Suppressor macrophage treated with lipopolysaccharide for 4 hours (primary cell): Measurements from ENCODE around the gene FBXO3.
A peak's percentile ranks its signal among the peaks of the same experiment; 100 is the strongest.

Experiments used
- DNase-seq: peaks from one replicate; pipeline ENCODE4 v3.0.0-alpha.2; 2020

Gene FBXO3

DNA sequence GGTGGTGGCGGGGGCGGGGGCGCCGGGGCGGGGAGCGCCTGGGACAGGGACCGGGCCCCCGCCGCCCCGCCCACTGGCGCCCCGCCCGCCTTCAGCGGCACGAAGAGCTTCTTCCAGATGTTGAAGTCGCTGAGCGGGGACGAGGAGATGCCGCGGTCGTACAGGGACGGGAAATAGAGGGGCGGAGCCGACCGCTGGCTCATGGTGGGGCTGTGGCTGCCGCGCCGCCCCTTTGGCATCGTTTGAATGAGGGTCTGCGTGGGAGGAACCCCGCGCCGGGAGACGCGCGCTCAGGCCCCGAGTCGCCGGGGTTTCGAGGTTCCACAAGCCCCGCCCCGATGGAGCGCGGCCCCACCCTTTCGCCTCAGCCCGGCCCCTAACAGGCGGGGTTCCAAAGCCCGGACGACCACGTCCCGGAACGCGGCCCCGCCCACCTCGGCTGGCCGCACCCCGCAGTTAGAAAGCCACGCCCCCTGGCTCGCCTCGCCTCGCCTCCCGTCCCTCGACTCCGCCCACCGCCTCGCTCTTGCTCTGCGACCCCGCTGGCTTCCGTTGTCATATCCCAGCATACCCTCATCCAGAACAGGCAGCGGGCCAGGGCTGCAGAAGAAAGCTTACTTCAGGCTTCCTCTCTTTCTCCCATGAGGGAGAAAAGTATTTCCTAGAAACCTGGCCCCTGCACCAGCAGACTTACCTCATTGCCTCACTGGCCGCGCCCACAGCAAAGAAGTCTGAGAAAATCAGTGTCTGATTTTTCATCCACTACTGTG is 73.6 kb downstream of the FBXO3 start, which contains the start of gene C11orf91:
Gene C11orf91 (minus strand): TSS at position 325 of the 770 bp plus-strand sequence. CDS start 86 bp downstream, at position 239.
- DNase-seq, result peak; percentile 97

DNA sequence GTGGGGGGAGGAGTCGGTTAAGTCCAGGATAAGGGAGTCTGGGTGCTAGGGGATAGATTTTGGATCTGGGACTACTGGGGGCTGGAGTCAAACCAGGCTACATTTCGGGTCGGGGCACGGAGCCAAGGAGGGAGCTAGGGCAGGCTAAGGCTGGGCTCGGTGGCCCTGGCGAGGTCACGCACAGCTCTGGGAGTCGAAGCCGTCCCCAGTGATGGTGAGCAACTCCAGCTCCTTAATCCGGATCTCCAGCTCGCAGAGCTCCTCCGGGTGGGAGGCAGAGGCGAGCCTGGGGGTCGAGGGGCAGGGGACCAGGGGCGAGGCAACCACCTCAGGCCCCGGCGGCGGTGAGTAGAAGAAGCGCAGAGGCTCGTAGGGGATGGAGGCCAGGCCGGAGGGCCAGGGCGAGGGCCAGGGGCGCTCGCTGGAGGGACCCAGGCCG is 74.2 kb downstream of the FBXO3 start:
- no peak for DNase-seq

DNA sequence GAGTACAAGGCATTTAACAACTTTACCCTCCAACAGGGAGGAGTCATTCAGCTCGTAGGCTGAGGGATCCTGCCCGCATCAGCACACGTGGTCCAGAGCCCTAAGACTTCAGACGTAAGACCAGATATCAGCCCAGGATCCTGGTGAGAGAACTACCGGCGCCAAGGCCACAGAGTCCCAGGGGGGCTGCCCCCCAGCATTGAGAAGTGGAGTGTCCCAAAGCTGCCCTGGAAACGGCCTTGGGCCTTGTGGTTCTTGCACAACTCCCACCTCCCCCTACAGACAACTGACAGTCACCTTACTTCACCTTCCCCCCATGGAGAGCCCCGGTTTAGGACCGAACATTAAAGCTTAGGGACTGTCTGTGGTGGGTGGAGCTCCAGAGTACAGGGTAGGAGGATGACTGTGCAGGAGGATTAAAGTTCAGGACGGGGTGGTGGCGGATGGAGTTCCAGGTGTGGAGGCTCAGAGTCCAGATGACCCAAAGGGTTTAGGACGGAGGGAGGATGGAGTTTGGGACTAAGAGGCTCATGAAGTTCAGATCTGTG is 74.7 kb downstream of the FBXO3 start:
- no peak for DNase-seq

DNA sequence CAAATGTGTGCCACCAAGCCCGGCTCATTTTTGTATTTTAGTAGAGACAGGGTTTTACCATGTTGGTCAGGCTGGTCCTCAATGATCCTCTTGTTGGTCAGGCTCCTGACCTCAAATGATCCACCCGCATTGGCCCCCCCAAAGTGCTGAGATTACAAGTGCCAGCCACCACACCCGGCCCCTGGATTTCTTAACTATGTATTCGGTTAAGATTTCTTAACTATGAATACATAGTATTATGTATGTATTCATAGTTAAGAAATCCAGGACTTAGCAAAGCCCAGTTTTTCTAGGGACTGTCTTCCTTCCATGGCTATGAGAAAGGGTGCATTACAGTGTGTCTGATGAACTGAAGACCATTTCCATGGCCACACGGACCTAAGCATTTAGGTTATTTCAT is 75.4 kb downstream of the FBXO3 start:
- no peak for DNase-seq

DNA sequence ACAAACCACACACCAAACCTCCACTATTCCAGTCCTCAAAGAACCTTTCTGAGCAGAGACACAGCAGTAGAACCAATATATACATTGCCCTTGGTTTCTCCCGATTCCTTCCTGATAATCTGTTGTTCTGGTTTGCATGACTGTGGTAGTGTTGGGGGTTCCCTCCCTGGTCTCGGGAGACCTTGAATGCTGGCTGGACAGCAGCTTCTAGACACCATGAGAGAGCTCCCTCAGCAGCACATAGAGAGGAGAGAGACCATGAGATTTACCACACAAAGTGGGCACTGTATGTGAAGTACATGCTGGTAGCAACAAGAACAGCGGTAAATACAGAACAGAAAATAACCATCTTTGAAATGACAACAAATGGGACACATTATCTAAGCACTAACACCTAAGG is 76.3 kb downstream of the FBXO3 start:
- DNase-seq, result no peak

DNA sequence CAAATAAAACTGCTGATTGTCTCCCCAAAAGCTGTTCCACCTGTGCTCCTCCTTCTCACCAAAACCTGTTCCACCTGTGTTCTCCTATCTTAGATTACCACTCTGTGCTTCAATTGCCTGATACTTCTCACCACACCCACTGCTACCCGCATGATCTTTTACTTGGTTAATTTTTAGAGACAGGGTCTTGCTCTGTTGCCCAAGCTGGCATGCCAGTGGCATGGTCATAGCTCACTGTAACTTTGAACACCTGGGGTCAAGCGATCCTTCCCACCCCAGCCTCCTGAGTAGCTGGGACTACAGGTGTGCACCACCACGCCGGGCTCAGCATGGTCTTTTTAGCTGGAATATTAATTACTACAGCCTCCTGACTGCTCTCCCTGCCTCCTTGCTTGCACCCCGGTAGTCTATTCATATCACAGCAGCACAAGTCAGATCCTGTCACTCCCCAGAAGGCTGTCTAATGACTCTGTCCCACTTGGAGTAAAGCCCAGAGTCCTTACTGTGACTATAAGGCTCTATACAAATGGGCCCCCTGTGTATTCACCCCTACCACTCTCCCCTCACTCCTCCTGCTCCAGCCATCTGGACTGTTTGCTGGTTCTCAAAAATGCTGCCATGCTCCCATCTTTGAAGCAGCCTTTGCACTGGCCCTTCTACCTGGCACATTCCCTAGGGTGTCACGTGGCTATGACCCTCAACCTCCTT is 77.2 kb downstream of the FBXO3 start:
- DNase-seq, result no peak

DNA sequence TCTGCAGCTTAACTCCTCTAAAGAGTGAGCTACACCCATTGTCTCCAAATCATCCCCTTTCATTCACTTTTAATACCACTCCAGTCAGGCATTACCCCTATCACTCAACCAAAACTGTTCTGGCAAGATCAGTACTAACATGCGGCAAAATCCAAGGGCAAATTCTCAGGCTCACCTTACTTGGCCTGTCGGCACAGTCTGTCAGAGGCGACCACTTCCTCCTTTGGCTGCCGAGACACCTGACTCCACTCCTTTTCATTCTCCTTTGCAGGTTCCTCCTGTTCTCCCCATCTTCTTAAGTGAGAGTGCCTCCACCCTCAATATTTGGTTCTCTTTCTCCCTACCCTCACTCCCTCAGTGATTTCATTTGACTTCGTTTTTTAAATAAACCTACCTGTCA is 77.9 kb downstream of the FBXO3 start:
- no peak for DNase-seq

DNA sequence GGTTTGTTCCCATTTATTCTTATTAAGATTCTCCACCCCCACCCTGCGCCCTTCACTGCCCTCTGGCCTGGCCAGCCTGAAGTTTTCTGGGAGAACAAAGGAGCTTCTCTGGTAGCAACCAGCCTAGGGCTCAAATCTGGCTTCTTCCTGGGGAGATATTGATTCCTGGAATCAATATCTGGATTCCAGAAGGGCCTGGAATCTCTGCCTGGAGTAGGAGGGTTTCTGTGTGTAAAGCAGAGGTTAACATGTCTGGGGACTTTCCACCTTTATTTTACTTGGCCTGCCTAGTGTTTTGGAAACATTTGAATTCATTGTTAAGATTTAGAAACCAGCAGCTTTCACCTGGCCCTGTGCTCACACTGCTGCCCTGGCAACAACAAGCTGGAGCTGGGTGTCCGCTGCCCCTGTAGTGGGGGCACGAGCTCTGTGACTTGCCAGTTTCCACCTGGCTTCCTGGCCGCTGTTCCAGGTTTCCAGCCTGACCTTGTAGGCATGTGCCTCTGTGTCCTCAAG is 79.2 kb downstream of the FBXO3 start:
- DNase-seq, result no peak

DNA sequence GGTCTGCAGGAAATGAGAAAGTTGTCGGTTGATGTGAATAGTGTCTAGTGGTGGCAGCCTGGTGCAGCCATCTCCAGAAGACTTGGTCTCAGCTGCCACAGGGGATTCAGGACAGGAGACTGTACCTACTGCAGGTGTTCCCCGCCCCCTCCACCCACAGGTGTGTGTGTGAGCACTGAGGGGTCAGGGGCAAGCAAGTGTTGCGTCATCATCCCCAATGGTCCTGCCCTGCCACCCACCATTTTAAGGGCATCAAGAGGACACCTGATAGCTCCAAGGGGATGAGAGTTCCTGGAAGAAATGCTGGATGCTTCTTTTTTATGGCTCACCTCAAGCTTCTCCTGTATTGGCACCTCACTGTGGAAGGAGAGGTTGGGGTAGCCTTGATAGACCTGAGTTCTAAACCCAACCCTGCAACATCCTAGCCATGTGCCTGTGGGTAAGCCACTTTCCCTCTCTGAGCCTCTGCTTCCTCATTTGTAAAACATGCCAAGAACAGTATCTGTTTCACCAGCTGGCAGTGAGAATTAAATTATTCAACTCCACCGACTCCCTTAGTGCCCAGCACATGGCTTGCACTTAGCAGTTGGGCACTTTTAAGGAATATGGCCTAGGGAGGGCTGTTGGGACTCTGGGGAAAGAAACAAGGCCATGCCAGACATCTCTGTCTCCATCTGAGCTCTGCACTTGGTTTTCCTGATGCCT is 79.8 kb downstream of the FBXO3 start:
- peak; percentile 53 for DNase-seq

DNA sequence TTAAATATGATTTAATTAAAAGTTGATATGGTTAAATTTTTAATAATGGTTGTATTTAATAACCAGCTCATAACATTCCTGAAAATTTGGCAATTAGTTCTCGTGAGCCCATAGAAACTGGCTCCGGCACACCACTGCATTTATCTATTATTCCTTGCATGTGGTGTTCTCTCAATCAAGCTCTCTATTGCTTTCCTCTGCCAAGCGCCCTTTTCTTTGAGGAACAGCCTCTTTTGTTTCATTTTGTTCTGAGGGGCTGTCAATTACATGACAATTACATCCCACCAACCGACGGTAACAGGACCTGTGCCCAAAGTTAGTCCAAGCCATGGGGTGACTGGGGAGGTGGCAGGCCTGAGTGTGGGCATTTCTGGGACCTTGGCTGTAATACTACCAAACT is 81.8 kb downstream of the FBXO3 start:
- DNase-seq, result no peak

DNA sequence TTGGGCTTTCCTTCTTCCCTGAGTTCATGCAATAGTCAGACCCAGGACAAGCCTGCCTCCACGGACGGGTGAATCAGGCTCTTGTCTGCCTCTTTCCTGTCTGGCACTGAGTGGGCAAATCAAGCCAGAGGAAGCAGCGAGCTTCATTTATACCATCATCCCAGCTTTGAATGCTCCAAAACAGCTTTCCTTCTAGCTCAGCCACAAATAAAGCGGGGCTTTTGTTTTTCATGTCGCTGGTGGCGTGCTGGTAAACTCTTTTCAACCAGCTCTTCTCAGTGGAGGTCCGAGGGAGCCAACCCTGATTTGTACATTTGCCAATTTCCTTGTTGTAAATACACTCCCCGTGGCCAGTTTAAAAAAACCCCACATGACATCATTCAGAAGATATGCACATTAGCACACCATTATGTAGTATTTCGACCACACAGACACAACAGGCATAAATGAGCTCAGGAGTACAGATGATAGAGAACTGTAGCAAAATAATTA is 82.3 kb downstream of the FBXO3 start:
- DNase-seq, result no peak

DNA sequence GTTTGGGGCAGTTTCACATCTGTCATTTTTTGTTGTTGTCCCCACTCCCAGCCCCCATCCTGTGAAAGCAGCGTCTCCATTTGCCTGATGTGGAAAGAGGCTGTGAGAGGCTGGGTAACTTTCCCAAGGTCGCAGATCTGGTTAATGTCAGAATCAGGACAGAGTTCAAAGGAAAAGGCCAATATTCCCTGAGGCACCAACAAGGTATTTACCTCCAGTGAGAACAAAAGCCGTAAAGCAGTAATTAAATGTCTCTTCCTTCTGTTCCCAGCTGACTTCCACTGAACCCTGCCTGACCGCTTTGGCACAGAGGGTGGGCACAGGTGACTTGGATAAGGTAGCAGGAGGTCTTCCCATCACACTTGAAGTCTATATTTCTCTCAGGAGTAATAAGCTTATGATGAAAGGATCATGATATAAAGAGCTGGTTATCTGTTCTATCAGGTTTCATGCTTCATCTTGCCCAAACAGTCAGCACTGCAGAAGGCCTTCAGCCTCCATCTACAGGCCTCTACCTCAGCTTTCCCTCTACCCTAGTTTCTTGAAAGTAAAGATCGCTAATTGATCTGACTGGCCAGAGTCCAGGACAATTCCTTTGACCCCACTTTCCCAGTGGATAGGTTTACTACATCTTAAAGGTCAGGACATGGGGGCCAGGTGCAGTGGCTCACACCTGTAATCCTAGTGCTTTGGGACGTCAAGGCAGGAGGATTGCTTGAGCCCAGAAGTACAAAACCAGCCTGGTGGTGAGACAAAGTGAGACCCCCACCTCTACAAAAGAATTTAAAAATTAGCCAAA is 83.1 kb downstream of the FBXO3 start:
- DNase-seq, result no peak
